HG03565 (cell line): ENCODE results near the gene EVX2.

Experiments
- ATAC-seq: cut with Tn5 transposase; IDR thresholded peaks from one replicate; pipeline ENCODE4 v1.9.1; 2021; ENCODE audit warnings: mild to moderate bottlenecking, moderate library complexity; ENCODE audit not compliant: unreplicated experiment

EVX2 gene

DNA sequence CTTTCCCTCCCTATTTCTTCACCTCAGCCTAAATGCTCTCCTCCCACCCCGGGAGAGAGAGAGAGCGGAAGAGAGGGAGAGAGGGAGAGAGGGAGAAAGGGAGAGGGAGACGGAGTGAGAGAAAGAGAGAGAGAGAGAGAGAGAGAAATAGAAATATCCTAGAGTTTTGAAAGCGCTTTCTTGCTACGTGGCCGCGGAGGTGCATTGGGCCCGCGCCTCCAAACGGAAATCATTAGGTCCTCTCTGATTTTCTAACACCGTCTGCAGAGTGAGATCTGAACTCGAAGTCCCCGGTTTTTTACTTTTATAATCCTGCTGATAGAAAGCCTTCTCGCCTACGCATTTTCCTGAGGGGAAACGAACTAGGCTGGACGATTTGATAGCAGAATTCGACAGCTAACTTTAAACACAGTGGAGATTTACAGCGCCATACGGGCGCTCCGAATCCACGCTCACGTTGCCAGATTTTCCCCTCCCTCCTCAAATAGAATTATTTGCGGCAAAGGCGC, 903 bp upstream of the EVX2 start:
- no peak for ATAC-seq

DNA sequence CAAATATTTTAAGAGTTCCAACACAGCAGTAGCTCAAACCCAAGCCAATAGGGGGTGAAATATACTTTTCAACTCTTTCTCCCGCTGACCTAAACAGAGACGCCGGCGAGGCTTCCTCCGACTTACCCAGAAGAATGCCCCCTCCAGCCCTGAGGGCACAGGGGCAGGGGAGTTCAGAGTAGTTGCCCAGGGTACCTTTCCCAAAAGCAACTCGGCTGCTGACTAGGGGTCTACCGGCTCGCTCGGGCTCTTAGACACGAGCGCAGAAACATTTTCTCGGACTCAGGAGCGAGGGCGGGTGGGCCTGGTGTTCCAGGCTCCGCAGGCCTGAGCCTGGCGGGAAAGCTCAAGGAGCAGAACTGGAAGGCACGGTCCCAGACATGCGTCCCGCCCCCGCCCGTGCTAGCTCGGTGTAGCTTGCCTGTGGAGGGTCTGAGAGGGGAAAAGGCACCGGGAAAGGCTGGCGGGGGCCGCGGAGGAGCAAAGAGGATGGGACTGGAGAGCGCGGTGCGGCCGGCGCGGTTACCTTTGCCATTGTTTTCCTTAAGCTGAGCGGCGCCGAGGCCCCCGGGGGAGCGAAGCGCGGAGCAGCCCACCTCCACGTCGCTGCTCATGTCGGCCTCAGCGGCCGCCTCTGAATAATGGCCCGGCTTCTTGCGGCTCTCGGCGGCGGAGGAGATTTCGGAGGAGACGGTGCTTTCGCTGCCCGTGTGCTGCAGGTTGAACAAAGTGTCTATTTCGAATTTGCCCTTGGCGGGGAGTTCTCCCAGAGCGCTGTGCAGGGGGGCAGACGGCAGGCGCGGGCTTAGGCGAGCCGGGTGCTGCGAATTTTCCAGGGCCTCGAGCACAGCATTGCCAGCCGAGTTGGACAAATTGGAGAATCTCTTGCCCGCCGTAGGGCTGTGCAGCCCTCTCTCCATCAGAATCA, 674 bp downstream of the EVX2 start:
- ATAC-seq = no peak

- ATAC-seq = no peak
These were observed 1.3 kb downstream of the EVX2 start for GRCh38 chr2:176082525-176082823.

- no peak for ATAC-seq
These were observed 1.8 kb downstream of the EVX2 start for GRCh38 chr2:176081837-176082524.

GRCh38 chr2:176081376-176081836, 2.4 kb downstream of the EVX2 start:
- ATAC-seq = no peak

DNA sequence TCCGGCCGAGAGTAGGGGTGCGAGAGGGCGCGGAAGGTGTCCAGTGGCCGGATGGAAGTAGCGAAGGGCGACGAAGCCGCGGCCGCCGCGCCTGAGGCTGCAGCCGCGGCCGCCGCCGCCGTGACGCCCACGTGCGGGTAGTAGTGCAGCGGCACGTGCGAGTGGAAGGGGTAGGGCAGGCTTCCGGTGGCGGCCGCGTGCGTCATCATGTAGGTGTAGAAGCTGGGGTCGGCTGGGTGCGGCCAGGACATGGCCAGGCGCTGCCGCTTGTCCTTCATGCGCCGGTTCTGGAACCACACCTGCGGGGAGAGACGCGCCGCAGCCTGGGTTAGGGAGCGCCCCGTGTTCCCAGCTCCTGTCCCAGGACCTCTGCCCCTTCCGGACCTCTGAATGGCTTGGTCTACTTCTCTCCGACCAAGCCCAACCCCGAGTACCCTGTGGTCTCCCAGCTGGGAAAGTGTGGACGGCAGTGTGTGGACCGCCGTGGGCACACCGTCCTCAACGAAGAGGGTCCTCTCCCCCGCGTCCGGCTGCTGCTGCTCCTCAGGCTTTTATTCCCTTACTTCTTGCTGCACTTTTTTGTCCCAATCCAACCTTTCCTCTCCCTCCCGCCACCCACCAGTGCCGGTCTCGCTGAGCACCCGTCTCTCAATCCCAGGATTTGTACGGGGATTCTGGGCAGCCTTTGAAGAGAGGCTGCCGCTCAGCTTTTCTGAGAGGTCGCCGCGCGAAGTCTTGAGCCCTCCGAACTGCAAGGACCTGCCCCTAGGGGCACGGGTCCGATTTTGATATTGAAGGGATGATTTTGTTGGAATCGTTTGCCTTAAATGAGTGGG, 3.0 kb downstream of the EVX2 start:
- no peak for ATAC-seq

GRCh38 chr2:176079831-176080539, 3.8 kb downstream of the EVX2 start:
- ATAC-seq = no peak

DNA sequence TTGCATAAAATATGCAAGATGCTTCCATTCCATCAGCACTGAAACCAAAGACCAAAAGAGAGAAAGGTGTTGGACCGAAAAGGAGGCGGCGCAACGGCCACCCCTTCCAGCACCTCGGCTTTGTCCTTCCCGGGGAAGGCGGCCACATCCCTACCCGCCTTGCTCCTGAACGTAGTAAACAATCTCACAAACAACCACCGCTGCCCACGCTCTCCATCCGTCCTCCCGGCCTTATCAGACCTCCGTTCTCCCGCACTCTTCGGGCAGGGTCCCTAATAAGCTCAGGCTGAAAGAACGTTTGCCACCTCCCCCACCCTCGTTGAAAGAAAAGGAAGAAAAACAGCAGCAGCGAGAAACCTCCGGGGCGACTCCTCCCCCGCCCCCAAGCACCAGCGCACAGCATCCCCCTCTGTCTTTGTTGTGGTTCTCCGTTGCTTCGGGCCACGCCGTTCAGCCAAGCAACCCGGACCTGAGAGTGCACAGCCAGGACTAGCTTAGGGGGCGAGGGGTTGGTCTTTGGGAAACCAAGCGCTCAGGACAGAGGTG, 4.4 kb downstream of the EVX2 start:
- ATAC-seq = no peak

- no peak for ATAC-seq
These were observed 5.0 kb downstream of the EVX2 start for GRCh38 chr2:176078541-176079284.

DNA sequence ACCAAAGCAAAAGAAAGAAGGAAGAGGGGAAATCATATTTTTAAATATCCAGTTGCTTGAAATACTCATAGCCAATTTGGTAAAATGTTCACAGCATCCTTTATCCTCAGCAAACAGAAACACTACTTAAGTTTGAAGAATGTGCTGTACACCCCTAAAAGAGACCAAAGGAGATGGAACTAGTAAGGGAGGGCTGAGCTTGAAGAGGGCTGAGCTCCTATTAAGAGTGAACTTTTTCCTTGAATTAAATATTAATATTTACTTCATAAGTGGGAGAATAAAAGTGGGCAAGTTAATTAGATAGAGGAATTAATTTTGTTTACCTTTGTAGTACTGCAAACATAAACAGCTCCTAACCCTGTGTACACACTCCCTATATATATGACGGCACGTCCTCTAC, 7.0 kb downstream of the EVX2 start:
- no peak for ATAC-seq

DNA sequence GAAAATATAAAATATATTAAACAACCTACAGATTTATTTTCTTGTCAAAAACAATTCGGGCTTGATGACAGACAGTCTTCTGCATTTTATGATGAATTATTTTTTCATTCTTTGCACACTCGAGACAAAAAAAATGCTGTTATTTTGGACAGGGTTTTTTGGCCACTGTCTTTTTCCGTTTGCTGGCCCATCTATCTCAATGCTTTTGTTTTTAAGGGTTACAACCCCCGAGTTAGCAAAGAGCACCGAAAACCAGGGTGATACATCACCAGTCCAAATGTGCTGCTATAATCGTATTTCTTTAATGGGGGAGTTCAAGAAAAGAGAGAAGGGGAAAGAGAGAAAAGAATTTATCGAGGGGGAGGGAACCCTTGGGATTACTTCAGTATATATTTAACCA, 7.7 kb downstream of the EVX2 start:
- no peak for ATAC-seq

DNA sequence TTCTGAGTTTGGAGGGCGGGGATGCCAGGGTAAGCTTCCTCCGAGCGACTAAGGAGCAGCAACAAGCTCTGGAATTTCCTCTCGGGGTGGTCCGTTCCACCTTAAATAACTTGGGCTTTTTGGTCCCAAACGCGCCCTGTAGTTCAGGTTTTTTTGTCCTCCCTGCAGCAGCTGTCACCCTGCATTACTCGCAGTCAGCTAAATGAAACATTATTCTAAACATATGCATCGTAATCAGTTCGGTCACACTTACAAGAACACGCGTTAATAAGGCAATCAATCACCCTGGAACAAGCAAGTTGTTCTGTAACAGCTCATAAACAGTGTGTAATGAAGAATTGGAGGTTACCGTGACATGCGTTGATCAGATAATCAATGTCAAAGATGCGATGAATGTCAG, 8.3 kb downstream of the EVX2 start:
- no peak for ATAC-seq

DNA sequence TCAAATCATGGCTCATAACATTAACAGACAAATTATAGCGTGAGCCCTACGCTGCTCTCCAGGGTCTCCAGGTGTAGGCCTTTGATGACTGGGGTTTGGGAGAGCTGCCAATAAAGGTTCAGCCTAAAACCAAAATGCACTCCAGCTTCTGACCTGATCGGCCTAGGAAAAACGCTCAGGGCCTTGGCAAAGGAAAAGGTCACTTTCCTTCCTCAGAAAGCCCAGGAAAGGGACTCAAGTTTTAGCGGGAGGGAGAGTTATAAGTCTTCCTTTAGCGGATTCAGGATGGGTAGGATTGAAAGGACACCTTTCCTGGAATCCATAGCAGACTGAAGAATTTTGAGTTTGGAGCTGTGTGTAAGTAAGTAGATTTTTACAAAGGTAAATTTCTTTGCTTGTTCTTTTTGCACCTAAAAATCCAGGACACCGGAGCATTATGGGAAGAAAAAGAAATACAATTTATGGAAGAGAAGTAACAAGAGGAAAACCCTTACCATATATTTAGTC, 8.8 kb downstream of the EVX2 start:
- ATAC-seq = no peak

DNA sequence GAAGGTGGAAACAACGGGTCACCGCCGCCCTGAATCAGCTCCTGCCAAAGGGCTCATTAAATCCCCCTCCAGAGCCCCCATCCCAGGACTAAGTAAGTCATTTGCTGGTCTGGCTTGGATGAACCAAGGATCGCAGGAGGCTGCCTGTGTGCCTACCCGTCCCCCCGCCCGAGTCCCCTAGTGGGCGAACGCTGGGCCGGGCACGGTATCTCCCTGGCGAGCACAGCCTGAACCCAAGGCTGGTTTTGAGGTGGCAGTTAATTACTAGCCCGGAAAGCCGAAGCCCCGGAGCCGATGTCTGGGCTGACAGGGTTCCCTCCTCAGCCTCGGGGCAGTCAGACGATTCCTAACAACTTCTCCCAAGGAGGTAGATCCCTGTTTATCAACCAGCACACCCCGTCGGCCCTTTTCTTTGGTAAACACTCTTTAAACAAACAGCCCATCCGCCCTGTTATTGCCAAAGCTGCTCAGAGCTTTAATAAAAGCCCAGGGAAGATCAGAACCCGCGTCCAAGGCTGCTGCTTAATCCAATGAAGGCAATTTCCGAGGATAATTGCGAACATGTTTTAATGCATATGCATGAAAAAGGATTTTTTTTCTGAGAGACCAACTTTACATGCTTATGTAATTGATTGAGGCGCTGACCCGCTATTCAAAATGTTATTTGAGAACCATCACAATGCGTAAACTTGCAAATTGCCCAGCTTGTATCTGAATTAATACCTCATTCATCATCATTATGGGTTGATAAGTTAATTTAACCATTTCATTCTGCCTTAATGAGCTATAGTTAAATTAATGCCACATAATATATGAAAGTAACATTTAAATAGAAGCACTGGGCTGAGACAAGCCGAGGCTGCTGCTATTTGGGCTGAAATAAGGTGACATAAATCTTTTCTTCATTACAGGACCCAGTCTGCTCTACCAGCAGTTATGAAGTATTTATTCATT, 10.5 kb downstream of the EVX2 start:
- no peak for ATAC-seq

DNA sequence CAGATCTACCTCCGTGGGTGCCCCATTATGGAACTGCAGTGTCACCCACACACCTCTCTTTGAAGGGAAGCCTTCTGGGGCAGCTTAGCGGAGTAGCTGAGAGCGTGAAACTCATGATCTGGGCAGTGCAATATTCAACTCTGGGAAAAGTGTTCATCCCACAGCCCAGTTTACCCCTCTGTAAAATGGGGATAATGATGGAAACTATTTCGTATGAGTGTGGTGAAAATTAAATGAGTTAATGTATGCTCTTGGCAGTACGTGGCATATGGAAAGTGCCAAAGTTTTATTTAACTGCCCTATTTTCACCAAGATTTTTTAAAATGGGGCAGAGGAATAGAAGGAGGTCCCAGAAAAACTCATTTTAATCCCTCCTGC, 11.5 kb downstream of the EVX2 start:
- ATAC-seq = no peak

- ATAC-seq = no peak
These were observed 12.2 kb downstream of the EVX2 start for GRCh38 chr2:176071330-176072291.

GRCh38 chr2:176068419-176068832, 15.3 kb downstream of the EVX2 start:
- no peak for ATAC-seq
